Measurements from ENCODE around the gene TNPO2. TPM values are rescaled to one million over a fixed set of nuclear protein-coding genes. Genes with fewer than 3 reads are reported as not detected.

TNPO2 gene
- polyA plus RNA-seq, 1 donor, result 60.9 TPM

DNA sequence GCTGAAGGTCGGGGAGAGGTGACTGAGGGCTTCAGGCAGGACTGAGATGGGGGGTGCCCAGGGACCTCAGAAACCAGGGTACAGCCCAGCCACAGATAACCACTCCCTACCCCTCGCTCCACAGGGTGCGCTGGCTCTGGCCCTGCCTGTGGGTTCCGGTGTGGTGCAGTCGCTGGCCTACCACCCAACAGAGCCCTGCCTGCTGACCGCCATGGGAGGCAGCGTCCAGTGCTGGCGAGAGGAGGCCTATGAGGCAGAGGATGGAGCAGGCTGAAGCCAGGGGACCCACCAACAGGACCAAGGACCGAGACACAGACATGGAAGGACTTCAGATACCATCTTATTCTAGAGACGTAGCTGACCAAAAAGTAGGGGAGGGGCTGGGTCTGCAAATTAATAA is 48.3 kb downstream of the TNPO2 start:
- no peak for DNase-seq

DNA sequence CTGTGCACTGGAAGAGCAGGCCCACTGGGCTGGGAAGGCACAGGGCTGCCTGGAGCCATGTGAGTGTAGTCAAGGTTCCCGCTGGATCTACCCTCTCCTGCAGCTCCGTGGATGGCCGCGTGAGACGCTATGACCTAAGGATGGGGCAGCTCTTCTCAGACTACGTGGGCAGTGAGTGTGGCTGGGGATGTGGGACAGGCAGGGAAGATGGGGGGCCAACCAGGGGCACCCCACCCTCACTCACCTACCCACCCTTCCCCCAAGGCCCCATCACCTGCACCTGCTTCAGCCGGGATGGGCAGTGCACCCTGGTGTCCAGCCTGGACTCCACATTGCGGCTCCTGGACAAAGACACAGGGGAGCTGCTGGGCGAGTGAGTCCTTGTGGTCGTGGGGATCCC is 51.0 kb downstream of the TNPO2 start:
- no peak for DNase-seq

DNA sequence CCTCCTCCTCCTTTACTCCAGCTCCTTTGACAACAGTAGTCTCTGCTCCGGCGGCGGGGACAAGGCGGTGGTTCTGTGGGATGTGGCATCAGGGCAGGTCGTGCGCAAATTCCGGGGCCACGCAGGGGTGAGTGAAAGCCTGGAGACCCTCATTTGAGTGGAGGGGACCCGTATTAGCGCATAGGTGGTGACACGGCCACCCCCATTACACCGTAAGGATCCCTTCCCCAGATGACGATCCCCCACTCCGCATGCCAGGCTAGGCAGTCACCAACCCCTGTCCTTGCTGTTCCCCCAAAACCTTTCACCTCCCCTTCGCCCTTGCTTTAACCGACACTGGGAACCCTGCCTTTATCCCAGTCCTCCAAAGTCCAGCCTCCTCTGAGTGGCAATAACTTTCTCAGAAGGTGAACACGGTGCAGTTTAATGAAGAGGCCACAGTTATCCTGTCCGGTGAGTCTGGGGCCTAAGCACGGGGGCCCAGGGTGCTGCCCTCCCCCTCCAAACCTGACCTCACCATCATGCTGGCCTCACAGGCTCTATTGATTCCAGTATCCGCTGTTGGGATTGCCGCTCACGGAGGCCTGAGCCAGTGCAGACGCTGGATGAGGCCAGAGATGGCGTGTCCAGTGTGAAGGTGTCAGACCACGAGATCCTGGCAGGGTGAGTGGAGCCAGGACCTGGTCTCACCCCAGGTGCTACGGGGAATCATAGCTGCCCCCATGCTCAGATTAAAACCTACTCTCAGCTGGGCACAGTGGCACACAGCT is 53.4 kb downstream of the TNPO2 start:
- no peak for DNase-seq

DNA sequence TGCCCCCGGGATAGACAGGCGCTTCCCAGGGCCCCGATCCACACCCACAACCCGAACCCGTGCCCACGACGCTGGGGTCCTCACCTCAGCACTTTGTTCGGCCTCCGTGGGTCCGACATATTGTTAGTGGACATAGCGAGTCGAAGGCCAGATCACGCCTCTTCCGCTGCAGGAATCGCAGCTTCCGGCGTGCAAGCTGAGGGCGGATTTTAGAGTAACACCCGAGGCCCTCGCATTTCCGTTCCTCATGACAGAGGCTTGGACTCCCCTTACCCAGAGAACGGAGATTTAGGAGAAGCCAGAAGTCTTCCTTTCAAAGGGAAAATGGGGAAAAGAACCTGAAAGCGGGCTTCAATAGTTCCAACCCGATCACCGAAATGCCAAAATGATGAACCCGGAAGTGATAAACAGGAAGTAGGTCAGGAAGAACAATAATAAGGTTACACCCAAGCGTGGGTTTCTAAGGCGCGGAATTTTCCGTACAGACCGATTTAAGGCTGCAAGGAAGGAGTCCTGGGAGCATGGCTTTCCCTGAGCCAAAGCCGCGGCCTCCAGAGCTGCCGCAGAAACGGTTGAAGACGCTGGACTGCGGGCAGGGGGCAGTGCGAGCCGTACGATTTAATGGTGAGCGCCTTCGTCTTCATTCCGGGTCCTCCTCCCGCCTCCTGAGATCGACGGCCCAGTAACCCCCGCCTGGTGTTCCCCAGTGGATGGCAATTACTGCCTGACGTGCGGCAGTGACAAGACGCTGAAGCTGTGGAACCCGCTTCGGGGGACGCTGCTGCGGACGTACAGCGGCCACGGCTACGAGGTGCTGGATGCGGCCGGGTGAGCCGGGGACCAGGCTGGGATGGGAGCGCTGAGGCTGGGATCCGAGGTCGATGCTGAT is 54.2 kb downstream of the TNPO2 start:
- DNase-seq, result peak; percentile 89

DNA sequence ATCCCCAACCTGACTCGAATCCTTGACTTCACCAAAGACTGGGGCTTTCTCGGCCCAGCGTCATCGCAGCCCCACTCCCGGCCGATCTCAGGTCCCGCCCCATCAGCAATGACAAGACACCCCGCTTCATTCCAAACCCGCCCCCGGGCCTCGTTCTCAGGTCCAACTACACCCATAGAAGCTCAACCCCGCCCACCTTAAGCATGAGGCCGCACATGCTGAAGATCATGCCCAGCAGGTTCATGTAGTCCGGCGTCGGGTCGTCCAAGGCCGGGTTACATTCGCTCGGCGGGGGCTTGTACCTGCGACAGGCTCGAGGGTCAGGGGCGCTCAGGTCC is 54.8 kb downstream of the TNPO2 start:
- peak; percentile 63 for DNase-seq

DNA sequence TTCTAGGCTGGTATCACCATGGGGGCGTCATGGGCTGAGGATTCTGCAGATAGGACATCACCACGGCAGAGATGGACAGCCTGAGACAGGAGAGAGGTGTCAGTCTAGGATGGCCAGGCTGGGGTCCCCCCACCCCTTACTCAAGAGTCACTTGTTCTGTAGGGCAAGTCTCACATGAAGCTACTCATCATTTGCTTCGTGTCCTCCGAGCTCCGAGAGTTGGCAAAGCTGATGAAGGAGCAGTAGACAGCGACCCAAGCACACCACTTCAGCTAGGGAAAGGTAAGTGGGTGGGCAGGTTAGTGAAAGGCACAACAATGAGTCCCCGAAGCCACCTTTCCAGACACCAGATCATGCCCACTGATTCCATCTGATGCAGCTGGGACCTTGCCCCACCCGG is 55.4 kb downstream of the TNPO2 start:
- no peak for DNase-seq

DNA sequence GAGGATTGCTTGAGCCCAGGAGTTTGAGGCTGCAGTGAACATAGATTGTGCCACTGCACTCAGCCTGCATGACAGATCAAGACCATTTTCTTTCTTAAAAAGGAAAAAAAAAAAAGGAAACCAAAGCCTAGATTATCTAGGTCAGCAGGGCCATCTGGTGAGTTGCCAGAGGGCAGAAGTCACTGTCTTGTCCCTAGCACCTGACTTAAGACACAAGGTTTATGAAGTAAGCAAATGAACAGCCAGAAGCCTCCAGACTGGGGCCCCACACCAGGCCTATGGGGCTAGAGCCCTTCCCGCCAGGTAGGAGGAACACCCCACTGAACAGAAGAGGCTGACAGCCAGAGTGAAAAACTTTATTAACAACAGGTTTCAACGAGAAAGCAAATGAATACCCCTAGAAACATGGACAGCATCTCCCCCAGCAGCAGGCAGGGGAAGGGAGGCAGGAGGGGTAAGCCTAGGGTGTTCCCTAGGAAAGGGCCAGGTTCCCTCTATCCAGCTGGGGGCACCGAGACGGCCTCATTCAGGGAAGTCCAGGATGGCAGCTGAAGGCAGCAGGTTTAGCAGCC is 55.9 kb downstream of the TNPO2 start:
- no peak for DNase-seq

DNA sequence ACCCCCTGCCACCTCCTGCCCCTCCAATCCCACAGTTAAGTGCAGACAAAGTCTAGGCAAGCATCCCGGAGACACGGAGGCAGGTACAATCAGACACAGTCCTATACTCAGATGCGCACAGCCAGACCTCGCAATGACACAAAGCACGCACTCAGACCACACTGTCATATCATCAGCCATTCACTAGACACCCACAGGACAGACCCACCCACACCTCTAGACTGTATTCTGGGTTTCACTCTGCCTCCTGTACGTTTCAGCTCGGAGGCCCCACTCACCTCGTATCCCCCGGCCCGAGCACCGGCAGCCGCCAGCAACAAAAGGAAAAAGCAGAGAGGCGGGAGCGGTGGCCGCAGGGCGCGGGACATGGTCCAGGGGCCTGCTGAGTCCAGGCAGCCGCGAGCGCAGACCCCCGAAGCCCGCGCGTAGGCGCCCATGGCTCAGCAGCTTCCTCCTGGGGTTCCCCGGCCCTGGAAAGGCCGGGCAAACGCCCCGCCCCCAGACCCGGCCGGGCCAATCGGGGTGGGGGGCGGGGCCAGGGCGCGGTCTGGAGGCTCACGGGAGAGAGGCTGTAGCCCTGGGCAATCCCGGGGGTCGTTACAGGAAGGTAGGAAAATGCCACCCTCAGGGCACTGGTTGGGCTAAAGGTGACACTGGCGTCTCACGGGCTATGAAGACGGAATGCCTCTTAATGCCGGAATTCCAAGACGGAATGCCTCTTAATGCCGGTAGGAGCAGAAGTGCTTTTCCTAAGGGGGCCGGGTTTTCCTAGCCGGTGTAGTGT is 57.3 kb downstream of the TNPO2 start, which contains the start of the genes MAN2B1 and WDR83:
TSS of gene MAN2B1 (minus strand) at position 478 of the 784 bp plus-strand sequence. CDS start at position 437, 41 bp downstream.
TSS of gene WDR83 (plus strand) at position 543 of the 784 bp plus-strand sequence. CDS start 2,984 bp downstream, outside the sequence.
- peak; percentile 81 for DNase-seq

DNA sequence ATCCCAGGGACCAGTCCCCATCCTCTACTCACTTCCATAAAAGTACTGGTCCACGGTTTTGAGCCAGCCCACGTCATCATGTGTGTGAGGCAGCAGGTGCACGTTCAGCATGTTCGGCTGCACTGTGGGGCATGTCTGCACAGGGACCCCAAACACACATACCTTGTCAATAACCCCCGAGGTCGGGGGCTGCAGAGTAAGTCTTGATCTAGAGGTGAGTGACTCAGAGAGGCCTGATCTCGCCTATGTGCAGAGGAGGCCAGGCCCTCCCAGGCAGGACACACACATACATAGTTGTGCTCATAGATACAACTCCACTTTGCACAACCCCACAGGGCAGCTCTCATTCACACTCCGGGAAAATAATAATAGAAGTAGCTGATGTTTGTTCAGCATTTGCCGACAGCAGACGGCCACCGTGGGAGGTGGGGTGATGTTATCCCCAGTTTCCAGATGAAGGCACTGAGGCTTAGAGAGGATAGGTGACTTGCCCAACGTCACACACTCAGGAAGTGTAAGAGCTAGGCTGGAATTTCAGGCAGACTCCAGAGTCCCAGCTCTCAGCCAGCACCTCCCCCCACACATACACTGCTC is 58.0 kb downstream of the TNPO2 start:
- no peak for DNase-seq

DNA sequence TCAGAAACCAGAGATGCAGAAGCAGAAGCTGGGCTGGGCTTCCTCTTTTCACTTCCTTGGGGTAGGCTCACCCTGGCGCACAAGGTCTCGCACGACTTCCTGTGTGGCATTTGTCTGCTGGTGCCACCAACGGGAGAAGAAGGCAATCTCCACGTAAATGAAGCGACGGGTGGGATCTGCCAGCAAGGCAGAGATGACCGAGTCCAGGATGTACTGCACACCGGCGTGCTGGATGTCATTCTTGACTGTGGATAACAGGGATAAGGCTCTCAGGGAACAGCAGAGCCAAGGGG is 58.5 kb downstream of the TNPO2 start:
- no peak for DNase-seq

DNA sequence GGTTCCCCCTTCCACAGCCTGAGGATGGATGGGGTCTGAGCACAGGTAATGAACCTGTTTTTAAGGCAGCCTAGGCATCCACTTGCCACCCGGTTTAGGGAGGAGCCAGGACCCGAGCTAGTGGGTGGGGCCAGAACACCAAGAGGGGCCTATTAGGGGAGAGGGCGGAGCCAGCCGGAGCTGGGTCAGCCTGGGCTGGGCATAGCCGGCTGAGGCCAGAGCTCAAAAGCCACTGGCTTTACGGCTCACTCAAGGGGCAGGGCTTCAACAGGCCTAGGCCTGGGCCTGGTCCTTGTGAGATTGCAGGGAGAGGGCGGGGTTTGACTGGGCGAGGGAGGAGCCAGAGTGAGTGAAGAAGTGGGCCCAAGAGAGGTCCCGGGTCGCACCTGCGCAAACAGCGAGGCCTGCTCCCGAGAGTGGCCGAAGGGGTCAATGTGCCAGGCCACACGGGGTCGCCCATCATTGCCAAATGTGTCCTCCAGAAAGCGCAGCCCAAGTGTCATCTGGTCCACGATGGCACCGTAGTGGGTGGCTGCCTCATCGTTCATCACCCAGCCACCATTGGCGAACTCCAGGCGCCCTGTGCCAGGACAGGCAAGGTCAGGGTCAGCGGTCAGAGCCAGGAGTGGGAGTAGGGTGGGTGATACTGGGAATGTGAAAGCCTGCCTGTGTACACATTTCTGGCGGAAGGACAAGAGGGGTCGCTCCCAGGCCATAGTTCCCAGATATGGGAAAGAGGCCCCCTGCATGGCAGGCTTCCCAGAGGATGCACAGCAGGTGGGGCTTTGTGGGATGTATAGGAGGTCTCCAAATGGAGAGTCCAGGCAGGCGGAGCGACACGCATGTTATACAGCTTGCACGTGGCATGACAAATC is 59.1 kb downstream of the TNPO2 start:
- no peak for DNase-seq

DNA sequence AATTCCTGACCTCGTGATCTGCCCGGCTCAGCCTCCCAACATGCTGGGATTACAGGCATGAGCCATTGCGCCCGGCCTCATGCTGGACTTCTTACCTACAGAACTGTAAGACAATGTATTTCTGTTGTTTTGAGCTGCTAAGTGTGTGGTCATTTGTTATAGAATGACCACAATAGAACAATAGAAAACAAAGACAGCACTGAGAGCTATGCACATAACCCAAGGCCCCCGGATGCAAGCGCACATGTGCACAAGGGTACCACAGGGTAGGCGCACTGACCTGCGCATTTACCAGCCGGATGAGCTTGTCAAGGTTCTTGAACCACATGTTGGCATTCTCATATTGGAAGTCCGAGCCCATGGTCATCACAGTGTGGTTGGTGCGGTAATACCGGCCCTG is 62.8 kb downstream of the TNPO2 start:
- no peak for DNase-seq

DNA sequence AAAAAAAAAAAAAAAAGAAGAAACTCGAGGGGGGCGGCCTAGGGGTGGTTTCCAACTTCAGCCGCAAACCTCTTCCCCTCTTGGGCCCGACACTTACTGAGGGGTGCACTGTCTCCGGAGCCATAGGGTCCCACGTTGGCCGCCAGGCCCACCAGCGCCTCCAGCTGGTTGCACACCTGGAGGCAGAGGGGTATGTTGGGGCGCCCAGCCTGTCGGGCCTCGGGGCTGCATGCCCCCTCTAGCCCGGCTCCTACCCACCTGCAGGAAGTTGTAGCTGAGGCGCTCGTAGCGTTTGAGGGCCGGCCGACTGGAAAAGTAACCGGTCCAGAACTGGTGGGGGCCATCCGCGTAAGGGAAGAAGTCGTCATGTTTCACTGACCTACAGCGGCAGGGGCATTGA is 65.8 kb downstream of the TNPO2 start:
- DNase-seq, result no peak

DNA sequence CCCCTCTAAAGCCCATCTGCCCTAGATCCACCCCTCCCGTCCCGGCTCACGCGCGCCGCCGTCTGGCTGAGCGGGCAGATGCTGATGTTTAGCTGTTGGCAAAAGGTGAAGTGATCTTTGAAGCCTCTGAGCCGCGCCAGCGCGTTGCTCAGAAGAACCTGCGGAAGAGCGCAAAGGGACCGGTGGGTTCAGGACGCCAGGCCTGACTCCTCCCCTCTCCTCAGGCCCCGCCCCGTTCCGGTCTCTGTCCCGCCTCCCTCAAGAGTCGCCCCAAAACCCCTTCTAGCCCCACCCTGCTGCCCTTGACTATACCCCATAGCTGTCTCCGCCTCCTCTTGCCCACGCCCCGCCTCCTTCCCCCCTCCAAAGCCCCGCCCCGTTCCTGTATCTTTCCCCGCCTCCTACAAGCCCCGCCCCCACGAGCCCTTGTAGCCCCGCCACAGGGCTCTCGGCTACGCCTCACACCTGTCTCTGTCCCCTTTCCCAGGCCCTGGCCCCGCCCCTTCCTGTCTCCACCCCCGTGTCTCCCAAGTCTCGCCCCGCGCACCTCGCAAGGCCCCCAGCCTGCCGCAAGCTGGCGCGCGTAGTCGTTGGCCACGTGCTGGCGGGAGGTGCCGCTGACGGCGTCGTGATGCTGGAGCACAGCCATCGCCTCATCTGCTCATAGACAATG is 66.7 kb downstream of the TNPO2 start:
- no peak for DNase-seq

DNA sequence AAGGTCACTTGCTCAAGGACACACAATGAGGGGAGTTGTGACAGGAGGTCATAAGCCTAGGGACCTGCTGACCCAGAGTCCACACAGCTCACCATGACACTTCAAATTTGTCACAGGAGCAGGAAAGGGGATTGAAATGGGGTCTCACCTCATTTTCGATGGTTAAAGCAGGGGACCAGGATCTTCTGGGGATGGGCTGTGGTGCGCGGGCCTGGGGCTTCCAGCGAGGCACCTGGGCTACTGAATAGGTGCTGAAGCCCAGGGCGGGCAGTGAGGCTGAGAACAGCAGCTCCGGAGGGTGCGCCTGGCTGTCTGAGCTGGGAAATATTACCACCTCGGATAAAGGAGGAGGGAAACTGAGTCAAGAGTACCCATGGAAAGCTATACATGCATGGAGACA is 68.2 kb downstream of the TNPO2 start:
- no peak for DNase-seq

DNA sequence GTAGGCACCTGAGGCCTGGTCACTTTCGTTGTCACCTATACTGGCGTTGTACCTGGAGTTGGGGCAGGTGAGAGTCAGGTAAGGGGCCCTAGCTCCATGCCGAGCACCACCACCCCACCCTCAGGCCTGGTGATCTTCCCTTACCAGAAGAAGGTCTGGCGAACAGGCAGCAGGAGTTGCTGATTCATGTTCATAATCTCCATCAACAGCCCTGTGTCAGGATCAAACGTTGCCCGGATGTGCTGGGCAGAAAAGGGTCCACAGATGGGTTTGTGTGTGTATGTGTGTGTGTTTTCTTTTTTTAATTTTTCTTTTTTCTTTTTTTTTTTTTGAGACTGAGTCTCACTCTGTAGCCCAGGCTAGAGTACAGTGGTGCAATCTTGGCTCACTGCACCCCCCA is 71.5 kb downstream of the TNPO2 start:
- no peak for DNase-seq

DNA sequence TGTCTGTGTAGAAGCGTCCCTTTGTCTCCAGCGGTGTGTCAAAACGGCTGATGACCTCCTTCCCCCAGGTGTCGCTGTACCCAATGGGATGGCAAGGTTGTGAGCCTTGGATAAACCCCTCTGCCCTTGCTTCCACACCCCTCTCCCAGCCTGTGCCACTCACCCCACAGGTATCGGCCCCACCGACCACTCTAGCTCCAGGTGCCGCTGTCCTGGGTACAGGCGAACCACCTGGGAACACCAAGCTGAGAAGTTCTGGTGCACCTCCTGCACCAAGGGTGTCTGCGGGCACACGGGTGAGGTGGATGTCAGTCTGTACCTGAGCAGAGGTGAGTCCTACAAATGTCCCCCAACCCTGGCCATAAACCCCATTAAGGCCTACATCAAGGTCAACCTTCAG is 73.8 kb downstream of the TNPO2 start:
- DNase-seq, result no peak
